ENCODE results near the gene CD164L2.
A peak's percentile ranks its signal among the peaks of the same experiment; 100 is the strongest.

CD164L2 gene

DNA sequence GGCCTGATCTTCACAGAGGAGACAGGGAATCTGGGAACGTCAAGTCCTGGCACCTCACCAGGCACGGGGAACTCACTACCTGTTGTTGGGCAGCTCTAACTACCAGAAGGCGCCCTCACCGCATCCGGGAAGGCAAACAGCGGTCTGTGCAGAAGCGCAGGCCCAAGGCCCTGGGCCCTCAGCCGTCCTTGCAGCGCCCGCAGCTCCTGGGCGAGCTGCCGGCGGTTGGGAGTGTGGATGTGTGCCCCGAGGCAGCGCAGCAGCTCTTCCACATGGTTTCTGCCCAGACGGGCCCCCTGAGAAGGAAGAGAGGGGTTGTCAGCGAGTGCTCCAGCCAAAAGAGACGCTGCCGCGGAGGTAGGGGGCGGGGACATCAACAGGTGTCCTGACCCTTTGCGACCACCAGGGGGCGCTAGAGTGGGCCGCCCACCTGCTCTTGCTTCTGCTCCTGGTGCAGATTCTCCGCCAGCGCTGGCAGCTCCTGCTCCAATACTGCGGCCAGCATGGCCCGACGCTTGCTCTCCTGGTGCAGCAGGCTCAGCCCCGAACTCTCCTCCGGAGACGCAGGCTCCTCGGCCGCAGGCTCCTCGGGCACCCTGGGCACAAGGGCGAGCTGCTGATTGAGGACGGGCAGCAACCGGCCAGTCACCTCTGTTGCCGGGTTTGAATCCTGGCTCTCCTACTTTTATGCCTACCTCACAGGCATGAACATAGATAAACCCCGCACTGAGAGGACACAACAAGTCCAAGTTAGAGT is 25.7 kb downstream of the CD164L2 start:
- Histone ChIP-seq H3K23ac (ENCODE audit: low read length) (no peak overlapping the region), H3K36me3 (ENCODE audit: control insufficient read depth, insufficient read depth, low read length) (no peaks in the 10 kb centered on the region), H3K18ac (ENCODE audit: low read length) (no peak overlapping the region), H3K9ac (ENCODE audit: low read length) (peak overlapping the region; percentile 52), H3K4me3 (ENCODE audit: low read length) (no peak overlapping the region), H3K27ac (ENCODE audit: low read depth, low read length) (no peak overlapping the region), H2AK5ac (ENCODE audit: low read length) (no peak overlapping the region), H3K27me3 (ENCODE audit: insufficient read depth, low read length, poor library complexity) (no peaks in the 10 kb centered on the region), H3K4me1 (ENCODE audit: control insufficient read depth, low read depth, low read length) (peaks cover 6% of the 10 kb centered on the region), H2BK5ac (ENCODE audit: low read length) (no peak overlapping the region), H3K56ac (ENCODE audit: low read length) (peak overlapping the region; percentile 71), H3K4me2 (ENCODE audit: low read length) (peak overlapping the region; percentile 6), H4K5ac (ENCODE audit: low read length) (no peak overlapping the region), H4K8ac (ENCODE audit: low read depth, low read length) (no peak overlapping the region), H2BK15ac (replicated peaks; ENCODE audit: low read depth) (no peak overlapping the region), H3K79me1 (ENCODE audit: low read length) (no peaks in the 10 kb centered on the region), H3K4ac (ENCODE audit: low read depth, low read length) (no peak overlapping the region), H3K79me2 (ENCODE audit: control insufficient read depth, insufficient read depth, low read length) (no peaks in the 10 kb centered on the region), H2BK120ac (ENCODE audit: low read depth, low read length) (no peak overlapping the region)
- DNase-seq, result peak; percentile 85
- WGBS (ENCODE audit: extremely low coverage, insufficient coverage, low lambda C conversion rate), result no CpG with 5 or more reads among the region's 40 CpGs

DNA sequence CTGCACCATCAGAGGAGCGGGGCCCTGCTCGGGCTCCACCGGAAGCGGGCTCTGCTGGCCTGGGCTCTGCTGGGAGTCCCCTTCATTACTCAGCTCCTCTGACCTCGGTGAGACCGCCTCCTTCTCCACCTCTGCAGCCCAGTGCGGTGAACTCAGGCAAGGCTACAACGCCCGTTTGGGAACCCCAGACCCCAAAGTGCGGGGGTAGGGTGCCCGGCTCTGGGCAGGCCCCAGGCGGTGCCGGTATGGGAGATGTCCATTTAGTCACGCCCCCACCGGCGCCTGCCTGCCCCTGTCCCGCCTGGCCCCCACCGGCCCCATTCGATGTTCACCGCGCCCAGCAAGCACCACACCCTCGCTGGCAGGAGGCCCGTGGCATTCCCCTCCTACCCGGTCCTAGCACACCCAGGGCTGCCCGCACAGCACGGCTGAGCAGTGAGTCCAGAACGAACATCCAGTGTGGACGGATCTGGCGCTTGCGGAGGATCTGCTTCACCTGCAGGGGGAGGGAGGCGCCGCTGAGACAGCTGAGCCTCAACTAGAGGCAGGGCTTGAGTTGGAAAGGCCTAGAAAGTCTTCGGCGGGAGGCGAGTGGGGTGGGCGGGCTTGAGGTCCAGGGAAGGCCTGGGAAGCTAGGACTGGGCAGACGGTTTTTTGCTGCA is 26.4 kb downstream of the CD164L2 start:
- Histone ChIP-seq H3K36me3 (ENCODE audit: control insufficient read depth, insufficient read depth, low read length) (no peaks in the 10 kb centered on the region), H2BK15ac (replicated peaks; ENCODE audit: low read depth) (no peak overlapping the region), H3K27me3 (ENCODE audit: insufficient read depth, low read length, poor library complexity) (no peaks in the 10 kb centered on the region), H2BK120ac (ENCODE audit: low read depth, low read length) (no peak overlapping the region), H3K27ac (ENCODE audit: low read depth, low read length) (no peak overlapping the region), H3K18ac (ENCODE audit: low read length) (no peak overlapping the region), H3K23ac (ENCODE audit: low read length) (no peak overlapping the region), H3K4me1 (ENCODE audit: control insufficient read depth, low read depth, low read length) (peaks cover 6% of the 10 kb centered on the region), H3K4ac (ENCODE audit: low read depth, low read length) (no peak overlapping the region), H3K56ac (ENCODE audit: low read length) (no peak overlapping the region), H3K79me2 (ENCODE audit: control insufficient read depth, insufficient read depth, low read length) (no peaks in the 10 kb centered on the region), H3K4me3 (ENCODE audit: low read length) (no peak overlapping the region), H3K4me2 (ENCODE audit: low read length) (no peak overlapping the region), H2AK5ac (ENCODE audit: low read length) (no peak overlapping the region), H4K8ac (ENCODE audit: low read depth, low read length) (no peak overlapping the region), H4K5ac (ENCODE audit: low read length) (no peak overlapping the region), H3K79me1 (ENCODE audit: low read length) (no peaks in the 10 kb centered on the region), H3K9ac (ENCODE audit: low read length) (no peak overlapping the region), H2BK5ac (ENCODE audit: low read length) (no peak overlapping the region)
- WGBS (ENCODE audit: extremely low coverage, insufficient coverage, low lambda C conversion rate), result no CpG with 5 or more reads among the region's 37 CpGs
- DNase-seq, result peak; percentile 43

DNA sequence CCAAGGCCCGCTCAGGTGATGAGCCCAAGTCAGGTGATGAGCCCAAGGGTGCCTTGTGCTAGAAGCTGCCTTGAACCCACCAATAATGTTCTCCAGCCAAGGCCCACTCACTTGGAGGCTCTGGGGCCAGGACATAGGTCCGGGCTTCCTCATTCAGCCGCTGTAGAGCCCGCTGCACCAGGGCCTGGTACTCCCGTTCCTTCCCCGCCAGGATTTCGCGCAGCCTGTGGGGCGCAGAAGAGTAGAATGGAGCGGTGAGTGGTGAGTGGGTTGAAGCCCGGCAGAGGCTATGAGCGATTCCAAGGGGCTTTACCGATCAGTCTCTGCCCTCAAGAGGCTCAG is 26.9 kb downstream of the CD164L2 start:
- Histone ChIP-seq H2AK5ac (ENCODE audit: low read length) (no peak overlapping the region), H3K4me3 (ENCODE audit: low read length) (no peak overlapping the region), H4K8ac (ENCODE audit: low read depth, low read length) (no peak overlapping the region), H3K56ac (ENCODE audit: low read length) (no peak overlapping the region), H2BK5ac (ENCODE audit: low read length) (no peak overlapping the region), H3K4me1 (ENCODE audit: control insufficient read depth, low read depth, low read length) (peaks cover 6% of the 10 kb centered on the region), H3K79me1 (ENCODE audit: low read length) (no peaks in the 10 kb centered on the region), H3K23ac (ENCODE audit: low read length) (no peak overlapping the region), H3K27ac (ENCODE audit: low read depth, low read length) (no peak overlapping the region), H2BK15ac (replicated peaks; ENCODE audit: low read depth) (no peak overlapping the region), H2BK120ac (ENCODE audit: low read depth, low read length) (no peak overlapping the region), H3K79me2 (ENCODE audit: control insufficient read depth, insufficient read depth, low read length) (no peaks in the 10 kb centered on the region), H3K27me3 (ENCODE audit: insufficient read depth, low read length, poor library complexity) (no peaks in the 10 kb centered on the region), H3K9ac (ENCODE audit: low read length) (no peak overlapping the region), H3K36me3 (ENCODE audit: control insufficient read depth, insufficient read depth, low read length) (no peaks in the 10 kb centered on the region), H4K5ac (ENCODE audit: low read length) (no peak overlapping the region), H3K4ac (ENCODE audit: low read depth, low read length) (no peak overlapping the region), H3K4me2 (ENCODE audit: low read length) (no peak overlapping the region), H3K18ac (ENCODE audit: low read length) (no peak overlapping the region)
- WGBS (ENCODE audit: extremely low coverage, insufficient coverage, low lambda C conversion rate), result no CpG with 5 or more reads among the region's 13 CpGs
- no peak for DNase-seq

DNA sequence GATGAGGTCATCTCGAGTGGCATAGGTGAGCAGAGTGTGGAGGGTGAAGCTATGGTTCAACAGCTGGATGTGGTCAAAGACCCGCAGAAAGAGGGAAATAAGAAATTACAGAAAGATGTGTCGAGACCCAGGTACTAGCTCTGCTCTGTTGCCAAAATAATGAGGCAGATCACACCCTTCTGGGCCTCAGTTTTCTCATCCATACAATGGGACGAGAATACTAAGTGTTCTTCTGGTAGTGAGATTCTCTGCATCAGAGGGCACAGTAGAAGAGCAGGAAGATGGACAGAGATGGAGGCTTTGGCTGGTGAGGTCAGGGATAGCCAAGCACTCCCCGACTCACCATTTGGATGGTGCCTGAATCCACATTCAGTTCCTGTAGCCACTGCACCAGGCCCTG is 27.4 kb downstream of the CD164L2 start:
- Histone ChIP-seq H2BK120ac (ENCODE audit: low read depth, low read length) (no peak overlapping the region), H3K36me3 (ENCODE audit: control insufficient read depth, insufficient read depth, low read length) (no peaks in the 10 kb centered on the region), H3K18ac (ENCODE audit: low read length) (no peak overlapping the region), H3K27me3 (ENCODE audit: insufficient read depth, low read length, poor library complexity) (no peaks in the 10 kb centered on the region), H2AK5ac (ENCODE audit: low read length) (no peak overlapping the region), H3K4me2 (ENCODE audit: low read length) (no peak overlapping the region), H2BK15ac (replicated peaks; ENCODE audit: low read depth) (no peak overlapping the region), H4K5ac (ENCODE audit: low read length) (no peak overlapping the region), H3K56ac (ENCODE audit: low read length) (no peak overlapping the region), H3K4me3 (ENCODE audit: low read length) (no peak overlapping the region), H3K4me1 (ENCODE audit: control insufficient read depth, low read depth, low read length) (peaks cover 6% of the 10 kb centered on the region), H2BK5ac (ENCODE audit: low read length) (no peak overlapping the region), H3K27ac (ENCODE audit: low read depth, low read length) (no peak overlapping the region), H3K79me1 (ENCODE audit: low read length) (no peaks in the 10 kb centered on the region), H3K79me2 (ENCODE audit: control insufficient read depth, insufficient read depth, low read length) (no peaks in the 10 kb centered on the region), H3K4ac (ENCODE audit: low read depth, low read length) (no peak overlapping the region), H3K23ac (ENCODE audit: low read length) (no peak overlapping the region), H4K8ac (ENCODE audit: low read depth, low read length) (no peak overlapping the region), H3K9ac (ENCODE audit: low read length) (no peak overlapping the region)
- no CpG with 5 or more reads among the region's 5 CpGs for WGBS (ENCODE audit: extremely low coverage, insufficient coverage, low lambda C conversion rate)
- no peak for DNase-seq

- H3K27ac ChIP-seq (ENCODE audit: low read depth, low read length), result no peak overlapping the region
- H3K27me3 ChIP-seq (ENCODE audit: insufficient read depth, low read length, poor library complexity), result no peaks in the 10 kb centered on the region
- no peak overlapping the region for H3K23ac ChIP-seq (ENCODE audit: low read length)
- no peak overlapping the region for H3K18ac ChIP-seq (ENCODE audit: low read length)
- H3K9ac ChIP-seq (ENCODE audit: low read length), result no peak overlapping the region
- H2BK15ac ChIP-seq (replicated peaks; ENCODE audit: low read depth), result no peak overlapping the region
- DNase-seq, result no peak
- no peak overlapping the region for H4K8ac ChIP-seq (ENCODE audit: low read depth, low read length)
- H3K79me1 ChIP-seq (ENCODE audit: low read length), result peaks cover 2% of the 10 kb centered on the region
- H3K4me3 ChIP-seq (ENCODE audit: low read length), result no peak overlapping the region
- WGBS (ENCODE audit: extremely low coverage, insufficient coverage, low lambda C conversion rate), result no CpG with 5 or more reads among the region's 3 CpGs
- no peaks in the 10 kb centered on the region for H3K36me3 ChIP-seq (ENCODE audit: control insufficient read depth, insufficient read depth, low read length)
- no peak overlapping the region for H2BK120ac ChIP-seq (ENCODE audit: low read depth, low read length)
- no peak overlapping the region for H2BK5ac ChIP-seq (ENCODE audit: low read length)
- H4K5ac ChIP-seq (ENCODE audit: low read length), result no peak overlapping the region
- no peak overlapping the region for H3K56ac ChIP-seq (ENCODE audit: low read length)
- H3K4me1 ChIP-seq (ENCODE audit: control insufficient read depth, low read depth, low read length), result peaks cover 2% of the 10 kb centered on the region
- H3K4me2 ChIP-seq (ENCODE audit: low read length), result no peak overlapping the region
- no peak overlapping the region for H3K4ac ChIP-seq (ENCODE audit: low read depth, low read length)
- H2AK5ac ChIP-seq (ENCODE audit: low read length), result no peak overlapping the region
- H3K79me2 ChIP-seq (ENCODE audit: control insufficient read depth, insufficient read depth, low read length), result no peaks in the 10 kb centered on the region
Measured at GRCh38 chr1:27353629-27354028, 29.5 kb downstream of the CD164L2 start.

Measured in mesendoderm (in vitro differentiated cells).